Breast epithelium (tissue), 3 donors: ENCODE measurements around the gene NCKAP5.

Experiments used
- POLR2A ChIP-seq: fragments of 450-650 bp; IDR thresholded peaks from one replicate; pipeline ENCODE4 v1.6.1; 2016; ENCODE audit warnings: antibody characterized with exemption, mild to moderate bottlenecking, moderate library complexity
- POLR2AphosphoS5 ChIP-seq, 3 donors: sonication (generic); formaldehyde crosslinking; IDR thresholded peaks; one replicate each; pipeline ENCODE4 v1.6.1; 2017; ENCODE audit warnings: antibody characterized with exemption in 3 of 3
- TF ChIP-seq, protein P1 (sequence below), 3 donors: fragments of 450-650 bp; IDR thresholded peaks; one replicate each; pipeline ENCODE4 v1.5.1; 2016 to 2017; ENCODE audit warnings: antibody characterized with exemption in 3 of 3, mild to moderate bottlenecking in 3 of 3, moderate library complexity in 3 of 3

DNA sequence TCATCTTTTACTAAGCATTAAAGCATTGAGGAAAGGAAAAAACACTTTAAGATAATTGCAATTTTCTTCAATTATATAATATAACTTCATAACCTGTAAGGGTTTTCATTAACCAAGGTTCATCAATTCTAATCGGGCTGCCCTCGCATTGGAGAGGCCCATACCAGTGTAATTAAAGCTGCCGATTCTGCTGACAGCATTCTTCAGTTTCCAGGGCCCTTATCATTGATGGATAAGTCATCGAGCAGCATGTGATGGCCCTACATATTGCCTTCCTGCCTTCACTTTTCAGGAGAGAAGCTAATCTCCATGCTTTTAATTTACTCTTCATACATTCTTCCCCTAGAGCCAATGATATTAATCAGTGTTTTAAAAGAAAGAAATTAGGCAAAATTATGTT lies 92.0 kb downstream of the NCKAP5 start:
- TF ChIP-seq, protein P1, sequence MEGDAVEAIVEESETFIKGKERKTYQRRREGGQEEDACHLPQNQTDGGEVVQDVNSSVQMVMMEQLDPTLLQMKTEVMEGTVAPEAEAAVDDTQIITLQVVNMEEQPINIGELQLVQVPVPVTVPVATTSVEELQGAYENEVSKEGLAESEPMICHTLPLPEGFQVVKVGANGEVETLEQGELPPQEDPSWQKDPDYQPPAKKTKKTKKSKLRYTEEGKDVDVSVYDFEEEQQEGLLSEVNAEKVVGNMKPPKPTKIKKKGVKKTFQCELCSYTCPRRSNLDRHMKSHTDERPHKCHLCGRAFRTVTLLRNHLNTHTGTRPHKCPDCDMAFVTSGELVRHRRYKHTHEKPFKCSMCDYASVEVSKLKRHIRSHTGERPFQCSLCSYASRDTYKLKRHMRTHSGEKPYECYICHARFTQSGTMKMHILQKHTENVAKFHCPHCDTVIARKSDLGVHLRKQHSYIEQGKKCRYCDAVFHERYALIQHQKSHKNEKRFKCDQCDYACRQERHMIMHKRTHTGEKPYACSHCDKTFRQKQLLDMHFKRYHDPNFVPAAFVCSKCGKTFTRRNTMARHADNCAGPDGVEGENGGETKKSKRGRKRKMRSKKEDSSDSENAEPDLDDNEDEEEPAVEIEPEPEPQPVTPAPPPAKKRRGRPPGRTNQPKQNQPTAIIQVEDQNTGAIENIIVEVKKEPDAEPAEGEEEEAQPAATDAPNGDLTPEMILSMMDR (IDR thresholded peaks at IDR 0.05) = no peak
- no peak for TF ChIP-seq POLR2AphosphoS5 (IDR thresholded peaks at IDR 0.05)
- TF ChIP-seq POLR2A = no peak
